ENCODE results near the gene ADAMTS16.

Gene ADAMTS16

GRCh38 chr5:5141625-5142525 is 1.7 kb downstream of the ADAMTS16 start:
- DNase-seq (ENCODE audit: low spot score) = no peak

GRCh38 chr5:5144441-5144840 is 4.3 kb downstream of the ADAMTS16 start:
- DNase-seq (ENCODE audit: low spot score) = no peak

GRCh38 chr5:5145651-5146529 is 5.8 kb downstream of the ADAMTS16 start:
- no peak for DNase-seq (ENCODE audit: low spot score)

- DNase-seq (ENCODE audit: low spot score) = no peak
Measured at GRCh38 chr5:5146530-5147160, 6.5 kb downstream of the ADAMTS16 start.

GRCh38 chr5:5149154-5149553 is 9.0 kb downstream of the ADAMTS16 start:
- no peak for DNase-seq (ENCODE audit: low spot score)

- no peak for DNase-seq (ENCODE audit: low spot score)
Measured at GRCh38 chr5:5150667-5151066, 10.5 kb downstream of the ADAMTS16 start.

- no peak for DNase-seq (ENCODE audit: low spot score)
Measured at GRCh38 chr5:5154733-5155132, 14.6 kb downstream of the ADAMTS16 start.

- DNase-seq (ENCODE audit: low spot score) = no peak
Measured at GRCh38 chr5:5155617-5156016, 15.5 kb downstream of the ADAMTS16 start.

- DNase-seq (ENCODE audit: low spot score) = no peak
Measured at GRCh38 chr5:5156471-5157082, 16.4 kb downstream of the ADAMTS16 start.

- DNase-seq (ENCODE audit: low spot score) = no peak
Measured at GRCh38 chr5:5158472-5158895, 18.4 kb downstream of the ADAMTS16 start.

GRCh38 chr5:5159282-5160103 is 19.4 kb downstream of the ADAMTS16 start:
- DNase-seq (ENCODE audit: low spot score) = no peak

- DNase-seq (ENCODE audit: low spot score) = no peak
Measured at GRCh38 chr5:5164163-5164562, 24.0 kb downstream of the ADAMTS16 start.

- no peak for DNase-seq (ENCODE audit: low spot score)
Measured at GRCh38 chr5:5165541-5166002, 25.4 kb downstream of the ADAMTS16 start.

GRCh38 chr5:5169466-5169865 is 29.3 kb downstream of the ADAMTS16 start:
- no peak for DNase-seq (ENCODE audit: low spot score)

- DNase-seq (ENCODE audit: low spot score) = no peak
Measured at GRCh38 chr5:5178136-5178535, 38.0 kb downstream of the ADAMTS16 start.

- DNase-seq (ENCODE audit: low spot score) = no peak
Measured at GRCh38 chr5:5178580-5178979, 38.5 kb downstream of the ADAMTS16 start.

GRCh38 chr5:5179079-5179478 is 38.9 kb downstream of the ADAMTS16 start:
- no peak for DNase-seq (ENCODE audit: low spot score)

GRCh38 chr5:5179597-5179996 is 39.5 kb downstream of the ADAMTS16 start:
- DNase-seq (ENCODE audit: low spot score) = no peak

GRCh38 chr5:5181650-5182324 is 41.7 kb downstream of the ADAMTS16 start:
- no peak for DNase-seq (ENCODE audit: low spot score)

GRCh38 chr5:5182508-5183188 is 42.5 kb downstream of the ADAMTS16 start:
- DNase-seq (ENCODE audit: low spot score) = no peak

Measured in ecto neural progenitor cell (in vitro differentiated cells).